Ovary (tissue), 9 donors: ENCODE results near the gene ELOVL5. TPM values are rescaled to one million over a fixed set of nuclear protein-coding genes. Genes with fewer than 3 reads are reported as not detected.

Source experiments
- DNase-seq, 5 donors: peaks; one replicate each; pipeline ENCODE4 v3.0.0-alpha.2; 2019 to 2020
- H3K27ac ChIP-seq, 2 donors: fragments of 200-600 bp; one replicate each; pipeline versions ENCODE4 v1.5.1 to v1.8.0; 2019 to 2022
- H3K27me3 ChIP-seq: fragments of 200-600 bp; one replicate; pipeline ENCODE4 v1.8.0; 2022
- H3K36me3 ChIP-seq: fragments of 200-600 bp; sonication (generic); one replicate; pipeline ENCODE4 v1.5.1; 2019
- H3K4me1 ChIP-seq: one replicate; pipeline ENCODE4 v1.8.1; 2013; ENCODE audit warnings: mild to moderate bottlenecking, moderate library complexity; ENCODE audit not compliant: insufficient read depth
- H3K4me3 ChIP-seq: fragments of 200-600 bp; sonication (generic); one replicate; pipeline ENCODE4 v1.5.1; 2017
- H3K9me3 ChIP-seq, 2 donors: fragments of 200-600 bp in 1 of 2; sonication (generic) in 1 of 2; one replicate each; pipeline versions ENCODE4 v1.5.1 to v1.8.1; 2013 to 2019; ENCODE audit warnings: mild to moderate bottlenecking in 1 of 2, moderate library complexity in 1 of 2
- CTCF ChIP-seq, 3 donors: fragments of 450-650 bp in 2 of 3; fragments of 200-600 bp in 1 of 3; IDR thresholded peaks; one replicate each; pipeline versions ENCODE4 v1.5.1 to v1.8.0; 2016 to 2022; ENCODE audit warnings: antibody characterized with exemption in 3 of 3, mild to moderate bottlenecking in 1 of 3
- EP300 ChIP-seq: sonication (generic); formaldehyde crosslinking; IDR thresholded peaks from one replicate; pipeline ENCODE4 v1.6.1; 2017; ENCODE audit warnings: antibody characterized with exemption
- POLR2A ChIP-seq: fragments of 450-650 bp; IDR thresholded peaks from one replicate; pipeline ENCODE4 v1.6.1; 2017; ENCODE audit warnings: antibody characterized with exemption, mild to moderate bottlenecking, moderate library complexity
- WGBS, 3 donors: extraction: QIAGEN DNeasy Blood & Tissue Kit in 1 of 3; methylation state at CpG; one replicate each; pipeline versions ENCODE4 v1.1.5 to v1.1.7; 2013 to 2017; 5-methylcytosine and 5-hydroxymethylcytosine counted together
- intact Hi-C, 4 donors: fragments of 100-400 bp; cut with DNase I; formaldehyde crosslinking; loops; one replicate each; pipeline versions ENCODE4 v1.11.0 to v1.15.1; 2022 to 2023
- polyA plus RNA-seq, 2 donors: library from polyadenylated mRNA; stranded (reverse); fragments of 200-250 nt in 1 of 2; fragments of 350-450 nt in 1 of 2; fragmentation: Illumina TruSeq in 1 of 2; extraction: RNeasy Lipid Tissue Mini Kit (QIAGEN cat#74804) in 1 of 2; gene quantifications; one replicate each; pipeline ENCODE4 v1.2.3, GENCODE V29; 2013 to 2014
- total RNA-seq, 7 donors: library from RNA; depleted of rRNA in 2 of 7; stranded (reverse); fragments of >200 nt in 2 of 7; fragmentation: NEBNext Ultra II Directional in 3 of 7; extraction: Animal tissue kit (Norgen Biotek cat#: 25700) in 3 of 7; gene quantifications; one replicate each; pipeline versions ENCODE4 v1.1.0 to v1.2.4, GENCODE V29; 2016 to 2023
- donor health status: DM: no; HTN: no; CAD: no; lungs with moderate emphysema.
- donor health status: DM: no; HTN: no; CAD: no.
- donor health status: Bipolar disorder and iron deficiency.
- donor health status: DM: yes; HTN: yes; CAD: no.
- donor health status: DM: no; HTN: no; CAD: no.
- donor health status: DM: yes; HTN: yes; CAD: no.

Gene ELOVL5
- total and polyA plus RNA-seq, 9 donors: 14.7 to 191 (median 41.8) TPM

GRCh38 chr6:53373638-53374037, 24.9 kb upstream of the ELOVL5 start:
- H3K36me3 ChIP-seq: no peaks in the 10 kb centered on the region
- H3K9me3 ChIP-seq: no peaks in the 10 kb centered on the region
- intact Hi-C loops: no loop called here
- H3K27me3 ChIP-seq: no peaks in the 10 kb centered on the region
- WGBS, 3 donors: 72 to 76% (median 75%) methylated on average over 4 of the region's 4 CpGs
- H3K4me3 ChIP-seq: no peak overlapping the region
- no peak overlapping the region for H3K27ac ChIP-seq
- TF ChIP-seq CTCF (IDR thresholded peaks at IDR 0.05) (no peak), POLR2A (no peak), EP300 (no peak)
- no peaks in the 10 kb centered on the region for H3K4me1 ChIP-seq
- no peak for DNase-seq

- H3K4me3 ChIP-seq: no peak overlapping the region
- no peak overlapping the region for H3K27ac ChIP-seq
- 47 to 61% (median 52%) methylated on average over 6 of the region's 6 CpGs for WGBS, 3 donors
- DNase-seq: no peak
- intact Hi-C loops: no loop called here
- H3K36me3 ChIP-seq: no peaks in the 10 kb centered on the region
- TF ChIP-seq EP300 (no peak), CTCF (IDR thresholded peaks at IDR 0.05) (no peak), POLR2A (no peak)
- no peaks in the 10 kb centered on the region for H3K4me1 ChIP-seq
- H3K27me3 ChIP-seq: no peaks in the 10 kb centered on the region
- H3K9me3 ChIP-seq: no peaks in the 10 kb centered on the region
Observed at GRCh38 chr6:53369876-53370515, 21.2 kb upstream of the ELOVL5 start.

GRCh38 chr6:53369051-53369450, 20.3 kb upstream of the ELOVL5 start:
- H3K4me3 ChIP-seq: no peak overlapping the region
- intact Hi-C loops: no loop called here
- no peaks in the 10 kb centered on the region for H3K9me3 ChIP-seq
- H3K36me3 ChIP-seq: no peaks in the 10 kb centered on the region
- H3K4me1 ChIP-seq: no peaks in the 10 kb centered on the region
- no peak overlapping the region for H3K27ac ChIP-seq
- no peaks in the 10 kb centered on the region for H3K27me3 ChIP-seq
- DNase-seq: no peak
- WGBS, 3 donors: 94 to 98% (median 94%) methylated on average over 2 of the region's 2 CpGs
- TF ChIP-seq CTCF (IDR thresholded peaks at IDR 0.05): no peak
- TF ChIP-seq EP300: no peak

GRCh38 chr6:53366128-53366641, 17.4 kb upstream of the ELOVL5 start:
- 96 to 99% (median 96%) methylated on average over 4 of the region's 4 CpGs for WGBS, 3 donors
- Histone ChIP-seq H3K27ac (no peak overlapping the region), H3K36me3 (no peaks in the 10 kb centered on the region), H3K4me3 (no peak overlapping the region), H3K9me3 (no peaks in the 10 kb centered on the region), H3K27me3 (no peaks in the 10 kb centered on the region), H3K4me1 (no peaks in the 10 kb centered on the region)
- intact Hi-C loops: no loop called here
- TF ChIP-seq CTCF (IDR thresholded peaks at IDR 0.05): no peak
- TF ChIP-seq EP300: no peak
- no peak for TF ChIP-seq POLR2A
- DNase-seq: no peak
